Stimulated activated CD4-positive, alpha-beta T cell treated with anti-CD3 and anti-CD28 coated beads, Interleukin-15, amount 100 ng/mL, for 1 hour (primary cell): ENCODE data around the gene SLC44A4.

Experiments
- DNase-seq, 2 donors: peaks; one replicate each; pipeline ENCODE4 v3.0.0-alpha.2; 2020; ENCODE audit warnings: low read depth in 1 of 2, low spot score in 1 of 2

SLC44A4 gene

GRCh38 chr6:31901415-31901952, 22.7 kb upstream of the SLC44A4 start:
- peak; percentile 26 to 61 for DNase-seq

- DNase-seq, result no peak
Measured at GRCh38 chr6:31900917-31901414, 22.2 kb upstream of the SLC44A4 start.

GRCh38 chr6:31899882-31900722, 21.3 kb upstream of the SLC44A4 start:
- DNase-seq, result no peak

- no peak for DNase-seq
Measured at GRCh38 chr6:31899215-31899614, 20.4 kb upstream of the SLC44A4 start.

GRCh38 chr6:31898383-31899011, 19.7 kb upstream of the SLC44A4 start:
- no peak for DNase-seq

GRCh38 chr6:31897612-31898382, 19.0 kb upstream of the SLC44A4 start, which contains the start of gene EHMT2:
TSS of gene EHMT2 (minus strand) at chr6:31897698. CDS start at chr6:31897677, 21 bp downstream.
- DNase-seq, result peak; percentile 71 to 79

GRCh38 chr6:31896856-31897611, 18.2 kb upstream of the SLC44A4 start:
- no peak for DNase-seq

GRCh38 chr6:31896493-31896855, 17.7 kb upstream of the SLC44A4 start:
- no peak for DNase-seq

- DNase-seq, result no peak
Measured at GRCh38 chr6:31892821-31893220, 14.0 kb upstream of the SLC44A4 start.

- DNase-seq, result no peak
Measured at GRCh38 chr6:31889331-31889972, 10.7 kb upstream of the SLC44A4 start.

GRCh38 chr6:31888276-31889258, 9.8 kb upstream of the SLC44A4 start:
- DNase-seq, result peak; percentile 32 to 50

- DNase-seq, result no peak
Measured at GRCh38 chr6:31887173-31888007, 8.6 kb upstream of the SLC44A4 start.

- no peak for DNase-seq
Measured at GRCh38 chr6:31886541-31886991, 7.8 kb upstream of the SLC44A4 start.

- DNase-seq, result no peak
Measured at GRCh38 chr6:31884528-31885035, 5.8 kb upstream of the SLC44A4 start.

- no peak for DNase-seq
Measured at GRCh38 chr6:31883676-31884075, 4.9 kb upstream of the SLC44A4 start.

GRCh38 chr6:31882344-31882743, 3.5 kb upstream of the SLC44A4 start:
- DNase-seq, result no peak

GRCh38 chr6:31881136-31881859, 2.5 kb upstream of the SLC44A4 start:
- no peak for DNase-seq
